Bladder microvascular endothelial cell (primary cell): ENCODE measurements around the gene TFG. TPM values are rescaled to one million over a fixed set of nuclear protein-coding genes. Genes with fewer than 3 reads are reported as not detected.

Experiments
- total RNA-seq: library from RNA; depleted of rRNA; stranded (reverse); fragments of >200 nt; gene quantifications from 2 replicates; pipeline ENCODE4 v1.2.3, GENCODE V29; 2014

TFG gene
- 33.8 and 61.0 TPM in 2 replicates for total RNA-seq

GRCh38 chr3:100708989-100709841, at the start of gene TFG:
TSS of gene TFG (plus strand) at chr3:100709494. CDS start at chr3:100713686, 4,192 bp downstream.

Other genes with a start within 250 kb of the TFG start
- 0.97 and 26.1 TPM in 2 replicates for gene TMEM45A, start 216.9 kb upstream of the TFG start, total RNA-seq
- gene ADGRG7, start 99.9 kb upstream of the TFG start, total RNA-seq: not detected in 2 replicates